ENCODE measurements around the gene AIDA.
A peak's percentile ranks its signal among the peaks of the same experiment; 100 is the strongest.

AIDA gene

DNA sequence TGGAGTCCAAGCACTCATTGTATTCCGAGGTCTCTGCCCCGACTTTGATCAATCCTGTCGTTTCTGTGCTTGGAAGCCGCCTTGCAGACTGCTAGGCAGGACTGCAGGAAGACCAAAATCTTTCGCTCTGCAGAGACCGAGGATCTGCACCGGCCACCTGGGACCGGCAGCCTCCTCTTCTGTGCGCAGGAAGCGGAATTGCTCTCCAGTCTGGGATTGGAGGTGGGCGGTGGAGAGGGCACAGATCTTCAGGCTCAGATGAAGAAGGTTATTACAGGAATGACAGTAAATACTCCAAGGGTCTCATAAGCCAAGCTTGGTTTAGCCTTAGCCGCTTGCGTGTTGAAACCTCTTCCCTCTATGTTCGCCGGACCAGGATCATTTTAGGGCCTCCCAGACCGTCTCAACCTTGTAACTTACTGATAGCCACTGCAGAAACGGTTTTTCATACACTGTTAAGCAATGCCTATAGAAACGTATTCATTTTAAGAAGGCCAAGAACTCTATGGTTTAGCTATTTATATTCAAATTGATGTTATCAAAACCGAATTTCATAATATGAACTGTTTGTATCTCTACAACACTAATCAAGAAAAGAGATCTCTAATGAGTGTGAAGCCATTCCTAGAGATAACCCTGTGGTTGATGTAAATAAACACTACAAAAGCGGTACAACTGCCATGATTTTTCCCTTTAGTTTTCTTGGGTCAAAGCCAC, 93.3 kb downstream of the AIDA start:
- H3K56ac ChIP-seq (ENCODE audit: low read length): peak overlapping the region; percentile 93
- H3K18ac ChIP-seq (ENCODE audit: low read length): no peak overlapping the region
- no peak overlapping the region for H3K27ac ChIP-seq (ENCODE audit: low read depth, low read length)
- peak overlapping the region; percentile 87 for H3K23ac ChIP-seq (ENCODE audit: low read length)
- peak overlapping the region; percentile 77 for H3K9ac ChIP-seq (ENCODE audit: low read length)
- no peak overlapping the region for H2BK15ac ChIP-seq (replicated peaks; ENCODE audit: low read depth)
- no CpG with 5 or more reads among the region's 20 CpGs for WGBS (ENCODE audit: extremely low coverage, insufficient coverage, low lambda C conversion rate)
- H3K4me2 ChIP-seq (ENCODE audit: low read length): peak overlapping the region; percentile 51
- peak overlapping the region; percentile 82 for H3K4me3 ChIP-seq (ENCODE audit: low read length)
- peak; percentile 63 for DNase-seq
- H2BK120ac ChIP-seq (ENCODE audit: low read depth, low read length): no peak overlapping the region
- H3K79me1 ChIP-seq (ENCODE audit: low read length): peaks cover 4% of the 10 kb centered on the region
- peaks cover 4% of the 10 kb centered on the region for H3K4me1 ChIP-seq (ENCODE audit: control insufficient read depth, low read depth, low read length)
- no peak overlapping the region for H4K8ac ChIP-seq (ENCODE audit: low read depth, low read length)
- no peaks in the 10 kb centered on the region for H3K27me3 ChIP-seq (ENCODE audit: insufficient read depth, low read length, poor library complexity)
- no peak overlapping the region for H3K4ac ChIP-seq (ENCODE audit: low read depth, low read length)
- H2AK5ac ChIP-seq (ENCODE audit: low read length): no peak overlapping the region
- H2BK5ac ChIP-seq (ENCODE audit: low read length): no peak overlapping the region
- no peak overlapping the region for H4K5ac ChIP-seq (ENCODE audit: low read length)
- peaks cover 1% of the 10 kb centered on the region for H3K36me3 ChIP-seq (ENCODE audit: control insufficient read depth, insufficient read depth, low read length)
- peaks cover 12% of the 10 kb centered on the region for H3K79me2 ChIP-seq (ENCODE audit: control insufficient read depth, insufficient read depth, low read length)
